Brain microvascular endothelial cell (primary cell): Measurements from ENCODE around the gene SMIM30.

Source experiments
- DNase-seq: peaks from one replicate; pipeline ENCODE4 v3.0.0-alpha.2; 2020
- H3K27ac ChIP-seq: fragments of 250-450 bp; sonication (Bioruptor Pico); 2 replicates; pipeline ENCODE4 v1.5.1; 2020; ENCODE audit warnings: mild to moderate bottlenecking, moderate library complexity
- H3K27me3 ChIP-seq: fragments of 250-450 bp; sonication (Bioruptor Pico); replicated peaks from 2 replicates; pipeline ENCODE4 v1.5.1; 2020; ENCODE audit warnings: mild to moderate bottlenecking
- H3K36me3 ChIP-seq: fragments of 250-450 bp; sonication (Bioruptor Pico); replicated peaks from 2 replicates; pipeline ENCODE4 v1.5.1; 2020; ENCODE audit warnings: mild to moderate bottlenecking
- H3K4me3 ChIP-seq: 2 replicates; pipeline ENCODE4 v1.5.1; 2011; ENCODE audit warnings: low read depth, mild to moderate bottlenecking, control low read depth, low read length, moderate library complexity
- CTCF ChIP-seq: IDR thresholded peaks from 2 replicates; pipeline ENCODE4 v1.5.1; 2011; ENCODE audit warnings: low read depth, mild to moderate bottlenecking, moderate library complexity, low read length, control low read depth, inconsistent platforms; ENCODE audit errors: missing control alignments
- in situ Hi-C: cut with HindIII; loops from 2 replicates; pipeline ENCODE4 v1.10.0; 2017; ENCODE audit warnings: low sequenced_read_pairs, low pct_ligation_motif_present

The SMIM30 gene

GRCh38 chr7:113087071-113087998 is 31.0 kb downstream of the SMIM30 start:
- TF ChIP-seq CTCF, result no peak
- H3K36me3 ChIP-seq, result no peaks in the 10 kb centered on the region
- no peaks in the 10 kb centered on the region for H3K27me3 ChIP-seq
- in situ Hi-C loops, result no loop called here
- DNase-seq, result peak; percentile 87
- peak overlapping the region; percentile 95 for H3K27ac ChIP-seq
- peak overlapping the region; percentile 71 for H3K4me3 ChIP-seq

- TF ChIP-seq CTCF, result no peak
- peak; percentile 67 for DNase-seq
- Histone ChIP-seq H3K4me3 (peak within 1 kb of the TSS; percentile 71), H3K27ac (peak within 1 kb of the TSS; percentile 95), H3K27me3 (no peaks in the 10 kb centered on the region), H3K36me3 (no peaks in the 10 kb centered on the region)
- in situ Hi-C loops, result no loop called here
Measured at GRCh38 chr7:113086431-113086888, 31.9 kb downstream of the SMIM30 start, which contains the start of gene GPR85. Gene GPR85, minus strand, starts transcription at chr7:113086827. Its CDS starts 2,106 bp downstream, at chr7:113084721.

- H3K27me3 ChIP-seq, result no peaks in the 10 kb centered on the region
- H3K36me3 ChIP-seq, result no peaks in the 10 kb centered on the region
- no peak for DNase-seq
- H3K27ac ChIP-seq, result no peak overlapping the region
- H3K4me3 ChIP-seq, result peak overlapping the region; percentile 71
- in situ Hi-C loops, result no loop called here
- no peak for TF ChIP-seq CTCF
Measured at GRCh38 chr7:113085781-113086390, 32.5 kb downstream of the SMIM30 start.

- H3K4me3 ChIP-seq, result no peak overlapping the region
- TF ChIP-seq CTCF, result no peak
- no peaks in the 10 kb centered on the region for H3K27me3 ChIP-seq
- in situ Hi-C loops, result no loop called here
- H3K27ac ChIP-seq, result no peak overlapping the region
- DNase-seq, result no peak
- no peaks in the 10 kb centered on the region for H3K36me3 ChIP-seq
Measured at GRCh38 chr7:113084496-113085172, 33.7 kb downstream of the SMIM30 start.

GRCh38 chr7:113083816-113084495 is 34.4 kb downstream of the SMIM30 start:
- TF ChIP-seq CTCF, result no peak
- no peak overlapping the region for H3K27ac ChIP-seq
- H3K36me3 ChIP-seq, result no peaks in the 10 kb centered on the region
- in situ Hi-C loops, result no loop called here
- H3K4me3 ChIP-seq, result no peak overlapping the region
- DNase-seq, result no peak
- no peaks in the 10 kb centered on the region for H3K27me3 ChIP-seq
